Vagina (tissue), 2 donors: ENCODE results near the gene SLAMF7. TPM values are rescaled to one million over a fixed set of nuclear protein-coding genes. Genes with fewer than 3 reads are reported as not detected.
"Not testable (repeated sequence)": the region's sequence is repeated elsewhere in the genome, so short reads cannot be mapped to it uniquely, and the experiment has no call there.

Experiments used
- DNase-seq, 2 donors: peaks; one replicate each; pipeline ENCODE4 v3.0.0-alpha.2; 2017; ENCODE audit errors: extremely low spot score in 2 of 2
- H3K27ac ChIP-seq: fragments of 200-600 bp; sonication (generic); one replicate; pipeline ENCODE4 v1.5.1; 2019
- H3K27me3 ChIP-seq: fragments of 200-600 bp; sonication (generic); one replicate; pipeline ENCODE4 v1.5.1; 2019
- H3K36me3 ChIP-seq, 2 donors: fragments of 200-600 bp; sonication (generic); one replicate each; pipeline ENCODE4 v1.5.1; 2017 to 2019
- H3K4me1 ChIP-seq: fragments of 200-600 bp; sonication (generic); one replicate; pipeline ENCODE4 v1.5.1; 2019
- H3K4me3 ChIP-seq, 2 donors: fragments of 200-600 bp; sonication (generic); 1 replicate in 1 of 2; 2 replicates in 1 of 2; pipeline ENCODE4 v1.5.1; 2016 to 2019
- H3K9me3 ChIP-seq: fragments of 200-600 bp; sonication (generic); one replicate; pipeline ENCODE4 v1.5.1; 2019
- POLR2A ChIP-seq, 2 donors: fragments of 450-650 bp; IDR thresholded peaks; one replicate each; pipeline ENCODE4 v1.6.1; 2017; ENCODE audit warnings: antibody characterized with exemption in 2 of 2, mild to moderate bottlenecking in 2 of 2, moderate library complexity in 2 of 2
- POLR2AphosphoS5 ChIP-seq, 2 donors: sonication (generic); formaldehyde crosslinking; IDR thresholded peaks; one replicate each; pipeline ENCODE4 v1.9.0; 2017; ENCODE audit warnings: antibody characterized with exemption in 2 of 2, mild to moderate bottlenecking in 2 of 2, low read depth in 1 of 2; ENCODE audit not compliant: insufficient read depth in 1 of 2
- intact Hi-C: fragments of 100-400 bp; cut with DNase I; formaldehyde crosslinking; loops from one replicate; pipeline ENCODE4 v1.15.1; 2023
- total RNA-seq: library from RNA; depleted of rRNA; stranded (reverse); fragments of >200 nt; gene quantifications from one replicate; pipeline ENCODE4 v1.2.3, GENCODE V29; 2016
- TF ChIP-seq, protein P1 (sequence below), 3 experiments: fragments of 450-650 bp in 2 of 3; fragments of 200-600 bp in 1 of 3; sonication (generic) in 1 of 3; IDR thresholded peaks; one replicate each; pipeline ENCODE4 v1.5.1; 2017 to 2019; ENCODE audit warnings: antibody characterized with exemption in 3 of 3, mild to moderate bottlenecking in 2 of 3, moderate library complexity in 2 of 3

Gene SLAMF7
- total RNA-seq, 1 donor from 2014 or later, result 2.2 TPM

GRCh38 chr1:160710517-160711252, 28.4 kb upstream of the SLAMF7 start:
- Histone ChIP-seq H3K27ac (no peak overlapping the region), H3K4me1 (no peaks in the 10 kb centered on the region), H3K4me3 (peak overlapping the region in 1 of 2 donors; percentile 27), H3K36me3 (no peaks in the 10 kb centered on the region), H3K9me3 (no peaks in the 10 kb centered on the region), H3K27me3 (no peaks in the 10 kb centered on the region)
- TF ChIP-seq, protein P1, sequence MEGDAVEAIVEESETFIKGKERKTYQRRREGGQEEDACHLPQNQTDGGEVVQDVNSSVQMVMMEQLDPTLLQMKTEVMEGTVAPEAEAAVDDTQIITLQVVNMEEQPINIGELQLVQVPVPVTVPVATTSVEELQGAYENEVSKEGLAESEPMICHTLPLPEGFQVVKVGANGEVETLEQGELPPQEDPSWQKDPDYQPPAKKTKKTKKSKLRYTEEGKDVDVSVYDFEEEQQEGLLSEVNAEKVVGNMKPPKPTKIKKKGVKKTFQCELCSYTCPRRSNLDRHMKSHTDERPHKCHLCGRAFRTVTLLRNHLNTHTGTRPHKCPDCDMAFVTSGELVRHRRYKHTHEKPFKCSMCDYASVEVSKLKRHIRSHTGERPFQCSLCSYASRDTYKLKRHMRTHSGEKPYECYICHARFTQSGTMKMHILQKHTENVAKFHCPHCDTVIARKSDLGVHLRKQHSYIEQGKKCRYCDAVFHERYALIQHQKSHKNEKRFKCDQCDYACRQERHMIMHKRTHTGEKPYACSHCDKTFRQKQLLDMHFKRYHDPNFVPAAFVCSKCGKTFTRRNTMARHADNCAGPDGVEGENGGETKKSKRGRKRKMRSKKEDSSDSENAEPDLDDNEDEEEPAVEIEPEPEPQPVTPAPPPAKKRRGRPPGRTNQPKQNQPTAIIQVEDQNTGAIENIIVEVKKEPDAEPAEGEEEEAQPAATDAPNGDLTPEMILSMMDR (IDR thresholded peaks at IDR 0.05), result no peak
- TF ChIP-seq POLR2AphosphoS5 (IDR thresholded peaks at IDR 0.05; ENCODE audit: insufficient read depth in 1 of 2, low read depth in 1 of 2), result no peak
- TF ChIP-seq POLR2A (IDR thresholded peaks at IDR 0.05), result no peak
- intact Hi-C loops, result no loop called here
- no peak for DNase-seq

- H3K9me3 ChIP-seq, result no peaks in the 10 kb centered on the region
- no peaks in the 10 kb centered on the region for H3K4me1 ChIP-seq
- no peaks in the 10 kb centered on the region for H3K27me3 ChIP-seq
- H3K36me3 ChIP-seq, result no peaks in the 10 kb centered on the region
- peak overlapping the region in 1 of 2 donors; percentile 27 for H3K4me3 ChIP-seq
- no peak overlapping the region for H3K27ac ChIP-seq
- intact Hi-C loops, result no loop called here
- TF ChIP-seq POLR2A (IDR thresholded peaks at IDR 0.05), result no peak
- TF ChIP-seq, protein P1 (IDR thresholded peaks at IDR 0.05), result no peak
- DNase-seq, result no peak
These were observed 27.8 kb upstream of the SLAMF7 start for GRCh38 chr1:160711276-160711601.

GRCh38 chr1:160711602-160712311, 27.3 kb upstream of the SLAMF7 start, which contains the start of gene CD48:
TSS of gene CD48 (minus strand) at chr1:160711822. CDS start at chr1:160711763, 59 bp downstream.
- H3K27ac ChIP-seq, result no peak within 1 kb of the TSS
- no peaks in the 10 kb centered on the region for H3K4me1 ChIP-seq
- no peak for DNase-seq
- H3K4me3 ChIP-seq, result peak within 1 kb of the TSS in 1 of 2 donors; percentile 27
- no peaks in the 10 kb centered on the region for H3K36me3 ChIP-seq
- TF ChIP-seq POLR2AphosphoS5 (IDR thresholded peaks at IDR 0.05; ENCODE audit: insufficient read depth in 1 of 2, low read depth in 1 of 2) (no peak), POLR2A (IDR thresholded peaks at IDR 0.05) (no peak)
- TF ChIP-seq, protein P1 (IDR thresholded peaks at IDR 0.05), result no peak
- H3K27me3 ChIP-seq, result no peaks in the 10 kb centered on the region
- intact Hi-C loops, result no loop called here
- no peaks in the 10 kb centered on the region for H3K9me3 ChIP-seq

DNA sequence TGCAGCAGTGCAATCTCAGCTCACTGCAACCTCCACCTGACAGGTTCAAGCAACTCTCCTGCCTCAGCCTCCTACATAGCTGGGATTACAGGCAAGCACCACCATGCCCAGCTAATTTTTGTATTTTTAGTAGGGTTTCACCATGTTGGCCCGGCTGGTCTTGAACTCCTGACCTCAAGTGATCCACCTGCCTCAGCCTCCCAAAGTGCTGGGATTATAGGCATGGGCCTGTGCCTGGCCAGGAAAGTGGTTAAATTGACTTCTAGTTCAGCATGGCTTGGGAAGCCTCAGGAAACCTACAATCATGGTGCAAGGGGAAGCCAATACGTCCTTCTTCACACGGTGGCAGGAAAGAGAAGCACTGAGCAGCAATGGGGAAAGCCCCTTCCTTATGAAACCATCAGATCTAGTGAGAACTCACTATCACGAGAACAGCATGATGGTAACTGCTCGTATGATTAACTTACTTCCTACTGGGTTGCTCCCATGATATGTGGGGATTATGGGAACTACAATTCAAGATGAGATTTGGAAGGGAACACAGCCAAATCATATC, 26.4 kb upstream of the SLAMF7 start:
- H3K4me3 ChIP-seq, H3K27ac ChIP-seq, intact Hi-C loops, H3K27me3 ChIP-seq, H3K9me3 ChIP-seq, DNase-seq, H3K4me1 ChIP-seq, H3K36me3 ChIP-seq: not testable (repeated sequence)

GRCh38 chr1:160713161-160713560, 25.9 kb upstream of the SLAMF7 start:
- Histone ChIP-seq H3K9me3 (no peaks in the 10 kb centered on the region), H3K27ac (no peak overlapping the region), H3K36me3 (no peaks in the 10 kb centered on the region), H3K4me1 (no peaks in the 10 kb centered on the region), H3K27me3 (no peaks in the 10 kb centered on the region), H3K4me3 (no peak overlapping the region)
- intact Hi-C loops, result no loop called here
- no peak for DNase-seq
- TF ChIP-seq POLR2A (IDR thresholded peaks at IDR 0.05) (no peak), POLR2AphosphoS5 (IDR thresholded peaks at IDR 0.05; ENCODE audit: insufficient read depth in 1 of 2, low read depth in 1 of 2) (no peak)
- TF ChIP-seq, protein P1 (IDR thresholded peaks at IDR 0.05), result no peak

GRCh38 chr1:160714034-160714648, 24.9 kb upstream of the SLAMF7 start:
- H3K27ac ChIP-seq, intact Hi-C loops, H3K36me3 ChIP-seq, H3K9me3 ChIP-seq, H3K4me1 ChIP-seq, H3K27me3 ChIP-seq, DNase-seq, H3K4me3 ChIP-seq: not testable (repeated sequence)
